Spleen (tissue), 7 donors: ENCODE data around the gene ELMO2.

ENCODE experiments used
- POLR2A ChIP-seq, 3 donors: fragments of 450-650 bp; IDR thresholded peaks; one replicate each; pipeline ENCODE4 v1.5.1; 2017; ENCODE audit warnings: antibody characterized with exemption in 3 of 3, mild to moderate bottlenecking in 1 of 3
- POLR2AphosphoS5 ChIP-seq, 3 donors: sonication (generic); formaldehyde crosslinking; IDR thresholded peaks; one replicate each; pipeline ENCODE4 v1.5.1; 2017; ENCODE audit warnings: antibody characterized with exemption in 3 of 3
- TF ChIP-seq, protein P1 (sequence below), 11 experiments: fragments of 200-600 bp in 7 of 11; fragments of 450-650 bp in 4 of 11; sonication (generic) in 4 of 11; IDR thresholded peaks in 8 of 11; conservative IDR thresholded peaks in 3 of 11; 1 replicate in 7 of 11; 2 replicates in 4 of 11; pipeline versions ENCODE4 v1.4.0 to v1.8.0; 2016 to 2021; ENCODE audit warnings: antibody characterized with exemption in 11 of 11, inconsistent platforms in 4 of 11, mild to moderate bottlenecking in 1 of 11
- donor health status: DM: no; HTN: no; CAD: no; lungs with moderate emphysema.
- donor health status: DM: no; HTN: no; CAD: no.
- donor health status: DM: no; HTN: no; CAD: no.

DNA sequence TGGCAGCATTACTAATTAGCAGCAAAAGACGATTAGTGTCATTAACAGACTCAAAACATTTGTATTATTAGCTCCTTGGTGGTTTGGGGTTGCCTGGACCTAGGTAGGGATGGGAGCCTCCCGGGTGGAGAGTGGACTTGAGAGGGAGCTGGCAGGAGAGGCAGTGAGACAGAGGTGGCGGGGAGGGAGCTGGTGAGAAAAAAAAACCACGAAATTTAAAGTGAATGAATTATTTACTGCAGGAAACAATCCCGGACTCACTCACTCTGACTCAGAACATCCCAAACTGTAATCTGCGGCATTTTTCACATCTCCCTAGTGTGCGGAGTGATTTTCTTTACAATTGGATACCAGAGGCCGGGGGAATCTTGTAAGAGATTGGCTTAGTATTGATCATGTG, 83.8 kb downstream of the ELMO2 start:
- TF ChIP-seq POLR2AphosphoS5 (IDR thresholded peaks at IDR 0.05) (no peak), POLR2A (IDR thresholded peaks at IDR 0.05) (no peak)
- TF ChIP-seq, protein P1, sequence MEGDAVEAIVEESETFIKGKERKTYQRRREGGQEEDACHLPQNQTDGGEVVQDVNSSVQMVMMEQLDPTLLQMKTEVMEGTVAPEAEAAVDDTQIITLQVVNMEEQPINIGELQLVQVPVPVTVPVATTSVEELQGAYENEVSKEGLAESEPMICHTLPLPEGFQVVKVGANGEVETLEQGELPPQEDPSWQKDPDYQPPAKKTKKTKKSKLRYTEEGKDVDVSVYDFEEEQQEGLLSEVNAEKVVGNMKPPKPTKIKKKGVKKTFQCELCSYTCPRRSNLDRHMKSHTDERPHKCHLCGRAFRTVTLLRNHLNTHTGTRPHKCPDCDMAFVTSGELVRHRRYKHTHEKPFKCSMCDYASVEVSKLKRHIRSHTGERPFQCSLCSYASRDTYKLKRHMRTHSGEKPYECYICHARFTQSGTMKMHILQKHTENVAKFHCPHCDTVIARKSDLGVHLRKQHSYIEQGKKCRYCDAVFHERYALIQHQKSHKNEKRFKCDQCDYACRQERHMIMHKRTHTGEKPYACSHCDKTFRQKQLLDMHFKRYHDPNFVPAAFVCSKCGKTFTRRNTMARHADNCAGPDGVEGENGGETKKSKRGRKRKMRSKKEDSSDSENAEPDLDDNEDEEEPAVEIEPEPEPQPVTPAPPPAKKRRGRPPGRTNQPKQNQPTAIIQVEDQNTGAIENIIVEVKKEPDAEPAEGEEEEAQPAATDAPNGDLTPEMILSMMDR (IDR thresholded peaks at IDR 0.05 in 8 of 11, conservative IDR thresholded peaks at IDR 0.05 in 3 of 11), result no peak
